ENCODE measurements around the gene OSBPL3.

The OSBPL3 gene

DNA sequence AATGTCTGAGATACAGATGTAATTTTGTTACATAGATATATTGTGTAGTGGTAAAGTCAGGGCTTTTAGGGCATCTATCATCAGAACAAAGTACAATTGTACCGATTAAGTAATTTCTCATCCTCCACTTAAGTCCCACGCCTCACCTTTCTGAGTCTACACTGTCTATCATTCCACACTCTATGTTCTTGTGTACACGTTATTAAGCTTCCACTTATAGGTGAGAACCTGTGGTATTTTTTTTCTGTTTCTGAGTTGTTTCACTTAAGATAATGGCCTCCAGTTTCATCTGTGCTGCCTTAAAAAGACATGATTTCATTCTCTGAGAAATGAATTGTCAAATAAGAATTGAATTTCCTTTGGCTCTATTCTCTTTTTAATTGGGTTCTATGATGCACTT is 15.5 kb upstream of the OSBPL3 start:
- no peak for DNase-seq (ENCODE audit: low spot score)

GRCh38 chr7:24992314-24992713 is 12.3 kb upstream of the OSBPL3 start:
- TF ChIP-seq CTCF (IDR thresholded peaks at IDR 0.05; ENCODE audit: extremely low read depth, missing control alignments), result no peak
- DNase-seq (ENCODE audit: low spot score), result no peak

More for the DNA sequence above, 15.5 kb upstream of the OSBPL3 start:
- no peak for TF ChIP-seq CTCF (IDR thresholded peaks at IDR 0.05; ENCODE audit: extremely low read depth, missing control alignments)

GRCh38 chr7:24991353-24991752 is 11.4 kb upstream of the OSBPL3 start:
- TF ChIP-seq CTCF (IDR thresholded peaks at IDR 0.05; ENCODE audit: extremely low read depth, missing control alignments), result no peak
- no peak for DNase-seq (ENCODE audit: low spot score)

GRCh38 chr7:24987331-24987842 is 7.4 kb upstream of the OSBPL3 start:
- no peak for TF ChIP-seq CTCF (IDR thresholded peaks at IDR 0.05; ENCODE audit: extremely low read depth, missing control alignments)
- no peak for DNase-seq (ENCODE audit: low spot score)

DNA sequence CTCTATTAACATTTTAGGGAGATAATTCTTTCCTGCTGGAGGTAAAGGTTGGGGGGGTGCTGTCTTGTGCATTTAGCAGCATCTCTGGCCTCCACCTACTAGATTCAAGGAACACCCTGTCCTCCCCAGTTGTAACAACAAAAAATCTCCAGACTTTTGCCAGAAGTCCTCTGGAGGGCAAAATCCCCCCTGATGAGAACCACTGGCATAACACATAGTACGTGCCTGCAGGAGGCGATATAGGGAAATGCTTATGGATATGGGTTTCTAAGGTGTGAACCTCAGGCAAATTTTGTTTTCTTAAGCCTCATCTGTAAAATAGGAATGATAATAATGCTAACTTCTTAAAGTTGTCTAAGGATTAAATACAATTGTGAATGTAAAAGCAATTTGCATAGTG is 2.9 kb upstream of the OSBPL3 start:
- TF ChIP-seq CTCF (IDR thresholded peaks at IDR 0.05; ENCODE audit: extremely low read depth, missing control alignments), result peak; percentile 5
- no peak for DNase-seq (ENCODE audit: low spot score)

DNA sequence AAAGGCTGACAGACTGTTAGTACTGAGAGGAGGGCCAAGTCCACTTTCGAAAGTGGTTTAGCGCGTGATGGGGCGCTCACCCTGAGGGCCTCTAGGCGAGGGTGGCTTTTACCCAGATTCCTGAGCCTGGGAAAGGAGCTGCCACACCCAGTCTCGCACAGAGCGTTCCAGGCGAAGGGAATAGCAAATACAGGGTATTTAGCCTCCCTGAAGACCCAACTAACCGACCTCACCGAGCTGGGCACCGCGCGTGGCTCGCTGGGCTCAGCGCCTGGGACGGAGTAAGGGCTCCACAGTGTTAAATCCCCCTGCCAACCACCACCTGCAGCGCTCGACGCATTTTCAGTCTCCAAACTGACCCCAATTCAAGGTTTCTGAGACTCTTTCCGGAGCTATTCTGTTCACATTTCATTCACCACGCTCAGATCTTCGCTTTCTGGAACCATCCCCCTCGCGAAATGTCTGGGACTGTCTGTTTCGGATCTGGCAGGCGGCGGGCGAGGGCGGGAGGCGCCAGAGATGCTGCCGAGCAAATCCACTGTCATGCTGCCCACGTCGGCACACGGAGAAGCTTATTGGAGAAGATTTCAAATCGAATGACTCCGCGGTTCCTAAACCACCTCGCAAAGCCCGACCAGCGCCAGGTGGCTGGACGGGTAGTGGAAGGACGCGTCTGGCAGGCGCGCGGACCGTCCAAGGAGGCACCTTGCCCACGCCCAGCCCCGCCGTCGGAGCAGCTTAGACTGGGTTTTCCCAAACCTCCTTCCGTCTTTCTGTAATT is 1.4 kb upstream of the OSBPL3 start:
- TF ChIP-seq CTCF (IDR thresholded peaks at IDR 0.05; ENCODE audit: extremely low read depth, missing control alignments), result no peak
- peak; percentile 27 for DNase-seq (ENCODE audit: low spot score)

- peak; percentile 59 for DNase-seq (ENCODE audit: low spot score)
- no peak for TF ChIP-seq CTCF (IDR thresholded peaks at IDR 0.05; ENCODE audit: extremely low read depth, missing control alignments)
Observed at GRCh38 chr7:24980534-24981170, 674 bp upstream of the OSBPL3 start.
